ENCODE measurements around the gene TSSK3.

DNA sequence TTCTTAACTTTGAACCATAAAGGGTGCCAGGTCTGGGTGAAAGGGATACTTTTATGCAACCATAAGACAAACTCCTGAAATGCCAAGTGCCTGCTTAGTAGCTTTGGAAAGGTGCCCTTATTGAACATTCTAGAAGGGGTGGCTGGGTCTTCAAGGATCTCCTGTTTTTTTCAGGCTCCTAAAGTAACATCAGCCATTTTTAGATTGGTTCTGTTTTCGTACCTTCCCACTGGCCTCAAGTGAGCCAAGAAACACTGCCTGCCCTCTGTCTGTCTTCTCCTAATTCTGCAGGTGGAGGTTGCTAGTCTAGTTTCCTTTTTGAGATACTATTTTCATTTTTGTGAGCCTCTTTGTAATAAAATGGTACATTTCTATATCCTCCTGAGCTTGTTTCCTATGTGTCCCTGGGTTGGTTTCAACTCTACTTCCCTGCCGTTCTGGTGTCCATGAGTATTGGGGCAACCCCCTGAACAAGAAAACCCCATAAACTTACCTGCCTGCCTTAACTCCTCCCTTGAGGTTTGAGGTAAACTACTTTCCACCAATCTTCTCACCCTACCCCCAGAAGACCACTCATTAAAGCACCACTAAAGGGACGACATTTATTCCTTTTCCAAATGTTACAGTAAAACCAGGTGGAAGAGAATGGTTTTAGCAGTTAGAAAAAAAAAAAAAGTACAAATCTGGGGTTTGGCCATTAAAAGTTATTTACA is 28.9 kb upstream of the TSSK3 start:
- TF ChIP-seq, protein P1, sequence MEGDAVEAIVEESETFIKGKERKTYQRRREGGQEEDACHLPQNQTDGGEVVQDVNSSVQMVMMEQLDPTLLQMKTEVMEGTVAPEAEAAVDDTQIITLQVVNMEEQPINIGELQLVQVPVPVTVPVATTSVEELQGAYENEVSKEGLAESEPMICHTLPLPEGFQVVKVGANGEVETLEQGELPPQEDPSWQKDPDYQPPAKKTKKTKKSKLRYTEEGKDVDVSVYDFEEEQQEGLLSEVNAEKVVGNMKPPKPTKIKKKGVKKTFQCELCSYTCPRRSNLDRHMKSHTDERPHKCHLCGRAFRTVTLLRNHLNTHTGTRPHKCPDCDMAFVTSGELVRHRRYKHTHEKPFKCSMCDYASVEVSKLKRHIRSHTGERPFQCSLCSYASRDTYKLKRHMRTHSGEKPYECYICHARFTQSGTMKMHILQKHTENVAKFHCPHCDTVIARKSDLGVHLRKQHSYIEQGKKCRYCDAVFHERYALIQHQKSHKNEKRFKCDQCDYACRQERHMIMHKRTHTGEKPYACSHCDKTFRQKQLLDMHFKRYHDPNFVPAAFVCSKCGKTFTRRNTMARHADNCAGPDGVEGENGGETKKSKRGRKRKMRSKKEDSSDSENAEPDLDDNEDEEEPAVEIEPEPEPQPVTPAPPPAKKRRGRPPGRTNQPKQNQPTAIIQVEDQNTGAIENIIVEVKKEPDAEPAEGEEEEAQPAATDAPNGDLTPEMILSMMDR (IDR thresholded peaks at IDR 0.05), result no peak
- TF ChIP-seq POLR2A (IDR thresholded peaks at IDR 0.05), result no peak
